HG02610 (cell line): Measurements from ENCODE around the gene MROH7.

ENCODE experiments used
- ATAC-seq: cut with Tn5 transposase; IDR thresholded peaks from one replicate; pipeline ENCODE4 v1.9.1; 2021; ENCODE audit warnings: mild to moderate bottlenecking, moderate library complexity; ENCODE audit not compliant: unreplicated experiment

The MROH7 gene

GRCh38 chr1:54640863-54641836, at the start of gene MROH7:
Gene MROH7 (plus strand): TSS chr1:54641786. CDS start chr1:54652927, 11,141 bp downstream.
- no peak for ATAC-seq

GRCh38 chr1:54593571-54594160, 47.9 kb upstream of the MROH7 start:
- no peak for ATAC-seq

- no peak for ATAC-seq
These were observed 47.1 kb upstream of the MROH7 start for GRCh38 chr1:54594463-54594862.

GRCh38 chr1:54595956-54596498, 45.6 kb upstream of the MROH7 start:
- ATAC-seq, result no peak

GRCh38 chr1:54596756-54597155, 44.8 kb upstream of the MROH7 start:
- no peak for ATAC-seq

- no peak for ATAC-seq
These were observed 44.0 kb upstream of the MROH7 start for GRCh38 chr1:54597455-54598030.

- ATAC-seq, result no peak
These were observed 42.3 kb upstream of the MROH7 start for GRCh38 chr1:54599211-54599823.

- ATAC-seq, result no peak
These were observed 40.5 kb upstream of the MROH7 start for GRCh38 chr1:54600947-54601721.

- ATAC-seq, result no peak
These were observed 39.9 kb upstream of the MROH7 start for GRCh38 chr1:54601730-54602129.

GRCh38 chr1:54602554-54602953, 39.0 kb upstream of the MROH7 start:
- no peak for ATAC-seq

GRCh38 chr1:54603241-54603640, 38.3 kb upstream of the MROH7 start:
- no peak for ATAC-seq

- ATAC-seq, result no peak
These were observed 37.5 kb upstream of the MROH7 start for GRCh38 chr1:54604051-54604450.

GRCh38 chr1:54604572-54605370, 36.8 kb upstream of the MROH7 start:
- ATAC-seq, result no peak

- ATAC-seq, result no peak
These were observed 35.2 kb upstream of the MROH7 start for GRCh38 chr1:54606096-54606989.

- no peak for ATAC-seq
These were observed 34.6 kb upstream of the MROH7 start for GRCh38 chr1:54606990-54607325.

GRCh38 chr1:54607821-54608565, 33.6 kb upstream of the MROH7 start:
- ATAC-seq, result no peak

- no peak for ATAC-seq
These were observed 32.9 kb upstream of the MROH7 start for GRCh38 chr1:54608566-54609230.
